Fibroblast of the aortic adventitia (primary cell): ENCODE data around the gene MEF2D. TPM values are rescaled to one million over a fixed set of nuclear protein-coding genes. Genes with fewer than 3 reads are reported as not detected.
A peak's percentile ranks its signal among the peaks of the same experiment; 100 is the strongest.

ENCODE experiments used
- DNase-seq: peaks from one replicate; pipeline ENCODE4 v3.0.0-alpha.2; 2010; ENCODE audit warnings: low read depth
- H3K4me3 ChIP-seq: 2 replicates; pipeline ENCODE4 v1.5.1; 2011; ENCODE audit warnings: low read depth, mild to moderate bottlenecking, control low read depth, low read length, moderate library complexity
- CTCF ChIP-seq: IDR thresholded peaks from 2 replicates; pipeline ENCODE4 v1.5.1; 2011; ENCODE audit warnings: mild to moderate bottlenecking, low read length, control low read depth, inconsistent platforms; ENCODE audit not compliant: insufficient read depth
- total RNA-seq: library from RNA; depleted of rRNA; stranded (reverse); fragments of >200 nt; gene quantifications from 2 replicates; pipeline ENCODE4 v1.2.3, GENCODE V29; 2012; ENCODE audit warnings: low replicate concordance

MEF2D gene
- total RNA-seq, 1 donor, result 11.6 TPM

- TF ChIP-seq CTCF, result no peak
- no peak for DNase-seq
- no peak overlapping the region for H3K4me3 ChIP-seq
These were observed 8.3 kb upstream of the MEF2D start for GRCh38 chr1:156508955-156509234.

DNA sequence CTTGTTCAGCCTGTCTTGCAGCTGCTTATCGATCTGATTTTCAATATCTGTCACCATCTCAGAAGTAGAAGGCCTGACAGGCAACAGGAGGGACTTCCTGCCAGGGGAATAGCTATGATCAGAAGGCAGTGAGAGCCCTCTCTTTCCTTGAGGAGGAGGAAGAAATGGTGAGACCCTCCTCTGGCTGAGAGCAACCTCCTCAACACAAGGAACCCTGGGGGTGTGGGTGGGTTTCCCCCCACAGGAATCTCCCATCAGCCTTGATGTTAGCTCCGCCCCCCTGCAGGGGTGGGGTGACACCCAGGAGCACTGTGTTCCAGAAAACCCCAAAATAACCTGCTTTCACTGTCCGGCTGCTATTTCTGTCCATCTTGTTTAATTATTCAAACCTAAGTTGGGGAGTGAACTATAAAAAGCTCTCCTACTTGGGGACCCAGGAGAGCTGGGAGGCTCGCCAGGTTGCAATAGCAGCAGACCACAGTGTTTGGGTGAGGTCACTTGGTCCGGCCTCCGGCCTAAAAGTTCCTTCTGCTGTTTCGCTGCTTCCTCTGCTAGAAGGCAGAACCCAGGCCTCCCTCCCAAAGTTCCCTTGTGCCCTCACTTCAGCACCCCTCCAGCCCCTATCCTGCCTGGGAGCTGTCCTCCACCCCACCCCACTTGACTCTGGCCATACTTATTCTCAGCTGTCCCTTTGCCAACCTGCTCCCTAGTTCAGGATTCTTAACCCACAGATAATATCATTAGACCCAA is 7.8 kb upstream of the MEF2D start:
- TF ChIP-seq CTCF, result no peak
- DNase-seq, result peak; percentile 81
- no peak overlapping the region for H3K4me3 ChIP-seq

- TF ChIP-seq CTCF, result no peak
- no peak overlapping the region for H3K4me3 ChIP-seq
- DNase-seq, result no peak
These were observed 5.9 kb upstream of the MEF2D start for GRCh38 chr1:156506450-156506849.

DNA sequence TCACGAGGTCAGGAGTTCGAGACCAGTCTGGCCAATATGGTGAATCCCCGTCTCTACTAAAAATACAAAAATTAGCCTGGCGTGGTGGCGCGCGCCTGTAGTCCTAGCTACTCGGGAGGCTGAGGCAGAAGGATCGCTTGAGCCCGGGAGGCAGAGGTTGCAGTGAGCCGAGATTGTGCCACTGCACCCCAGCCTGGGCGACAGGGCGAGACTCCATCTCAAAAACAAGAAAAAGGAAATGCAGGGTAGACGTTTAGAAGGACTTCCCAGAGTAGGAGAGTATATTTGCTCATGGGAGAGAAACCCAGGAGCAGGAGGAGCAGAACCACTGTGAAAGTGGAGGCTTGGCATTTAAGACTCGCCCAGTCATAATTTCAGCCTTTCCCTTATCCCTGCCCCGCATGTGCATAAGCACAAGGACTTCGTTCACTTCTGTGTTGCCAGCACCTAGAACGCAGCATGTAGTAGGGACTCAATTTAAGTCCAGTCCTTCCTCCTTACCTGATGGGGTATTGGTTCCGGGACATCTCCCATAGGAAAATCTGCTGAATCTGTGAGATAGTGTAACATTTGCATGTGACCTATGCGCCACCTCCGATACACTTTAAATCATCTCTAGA is 5.2 kb upstream of the MEF2D start:
- no peak for DNase-seq
- no peak overlapping the region for H3K4me3 ChIP-seq
- TF ChIP-seq CTCF, result no peak

DNA sequence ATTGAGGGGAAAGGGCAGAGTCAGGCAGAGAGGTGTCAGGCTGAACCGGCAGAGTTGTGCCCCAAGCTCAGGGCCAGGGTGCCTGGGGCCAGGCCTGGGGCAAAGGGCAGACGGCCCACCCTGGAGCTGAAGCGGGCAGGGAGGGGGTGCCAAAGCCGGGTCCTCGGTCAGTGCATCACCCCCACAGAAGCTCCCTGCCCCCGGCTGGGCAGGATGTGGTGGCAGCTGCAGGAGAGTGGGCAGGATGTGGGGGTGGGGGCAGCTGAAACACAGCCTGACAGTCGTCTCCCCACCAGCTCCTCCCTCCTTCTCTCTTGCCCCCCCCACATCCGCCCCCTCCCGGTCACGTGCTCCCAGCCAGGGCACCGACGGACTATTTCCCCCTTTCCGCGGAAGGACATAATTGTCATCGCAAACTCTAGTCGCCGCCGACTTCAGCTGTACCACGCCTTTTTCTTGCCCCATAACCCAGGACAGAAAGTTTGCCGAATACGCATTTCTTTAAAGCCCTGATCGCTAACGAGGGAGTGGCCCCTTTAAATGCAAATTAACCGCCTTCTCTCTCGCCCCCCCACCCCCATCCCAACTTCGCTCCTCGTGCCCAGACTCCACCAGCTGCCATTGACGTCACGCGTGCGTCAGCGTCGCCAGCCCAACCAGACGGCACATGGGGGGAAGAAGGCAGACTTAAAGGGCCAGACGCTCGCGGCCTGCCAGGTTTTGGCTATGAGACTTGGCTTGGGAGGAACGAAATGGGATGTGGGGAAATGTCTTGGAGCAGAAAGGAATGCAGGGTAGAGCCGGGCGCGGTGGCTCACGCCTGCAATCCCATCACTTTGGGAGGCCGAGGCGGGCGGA is 4.5 kb upstream of the MEF2D start:
- no peak for TF ChIP-seq CTCF
- peak; percentile 100 for DNase-seq
- peak overlapping the region; percentile 59 for H3K4me3 ChIP-seq

GRCh38 chr1:156504438-156504813 is 3.9 kb upstream of the MEF2D start:
- no peak for DNase-seq
- no peak for TF ChIP-seq CTCF
- peak overlapping the region; percentile 41 for H3K4me3 ChIP-seq
